IPS-20b (cell line): ENCODE measurements around the gene NT5DC4.
"Not testable (repeated sequence)": the region's sequence is repeated elsewhere in the genome, so short reads cannot be mapped to it uniquely, and the experiment has no call there.

ENCODE experiments used
- H3K27ac ChIP-seq: one replicate; pipeline ENCODE4 v1.5.1; 2013; ENCODE audit warnings: low read length
- H3K27me3 ChIP-seq: 2 replicates; pipeline ENCODE4 v1.6.1; 2013; ENCODE audit warnings: mild to moderate bottlenecking, low read length, inconsistent platforms; ENCODE audit not compliant: insufficient read depth
- H3K36me3 ChIP-seq: 2 replicates; pipeline ENCODE4 v1.6.1; 2013; ENCODE audit warnings: low read depth, mild to moderate bottlenecking, inconsistent platforms, low read length, moderate library complexity; ENCODE audit not compliant: insufficient read depth
- H3K4me1 ChIP-seq: 2 replicates; pipeline ENCODE4 v1.6.1; 2013; ENCODE audit warnings: mild to moderate bottlenecking, control low read depth, inconsistent platforms, low read length, moderate library complexity; ENCODE audit not compliant: insufficient read depth
- H3K4me3 ChIP-seq: 2 replicates; pipeline ENCODE4 v1.5.1; 2013; ENCODE audit warnings: mild to moderate bottlenecking, low read length, inconsistent platforms
- H3K9ac ChIP-seq: 2 replicates; pipeline ENCODE4 v1.6.1; 2013; ENCODE audit warnings: low read depth, mild to moderate bottlenecking, inconsistent platforms, low read length, moderate library complexity
- H3K9me3 ChIP-seq: 2 replicates; pipeline ENCODE4 v1.6.1; 2013; ENCODE audit warnings: mild to moderate bottlenecking, low read depth, low read length, inconsistent platforms; ENCODE audit not compliant: insufficient read depth

NT5DC4 gene

DNA sequence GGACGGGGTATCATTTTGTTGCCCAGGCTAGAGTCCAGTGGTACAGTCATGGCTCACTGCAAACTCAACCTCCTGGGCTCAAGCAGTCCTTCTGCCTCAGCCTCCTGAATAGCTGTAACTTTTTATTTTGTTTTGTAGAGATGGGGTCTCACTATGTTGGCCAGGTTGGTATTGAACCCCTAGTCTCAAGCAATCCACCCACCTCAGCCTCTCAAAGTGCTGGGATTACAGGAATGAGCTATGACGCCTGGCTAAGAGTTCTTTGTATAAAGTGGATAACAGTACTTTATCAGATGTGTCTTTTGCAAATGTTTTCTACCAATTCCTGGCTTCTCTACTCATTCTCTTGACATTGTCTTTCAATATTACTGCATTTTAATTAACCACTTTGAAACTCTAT, 17.1 kb upstream of the NT5DC4 start:
- no peaks in the 10 kb centered on the region for H3K27me3 ChIP-seq
- no peaks in the 10 kb centered on the region for H3K4me1 ChIP-seq

DNA sequence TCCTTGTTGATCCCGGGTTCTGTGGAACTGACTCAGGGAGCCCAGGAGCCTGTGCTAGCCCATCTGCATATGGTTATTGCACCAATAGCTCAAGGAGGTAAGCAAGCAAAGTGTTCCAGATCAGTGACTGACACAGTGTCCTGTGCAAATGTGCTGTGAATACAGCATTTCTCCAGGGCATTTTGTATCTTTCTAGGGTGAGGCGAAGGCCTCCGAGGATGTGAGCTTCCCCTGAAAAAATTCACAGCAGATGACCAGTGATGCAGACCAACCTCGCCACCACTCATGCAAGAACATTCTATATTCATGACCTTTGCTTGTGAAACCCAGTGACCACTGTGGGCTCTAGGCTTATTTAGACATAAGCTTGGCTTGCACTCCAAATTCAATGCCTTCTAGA, 15.2 kb upstream of the NT5DC4 start:
- Histone ChIP-seq H3K36me3 (no peaks in the 10 kb centered on the region), H3K9me3 (no peaks in the 10 kb centered on the region), H3K9ac (no peak overlapping the region), H3K27me3 (no peaks in the 10 kb centered on the region), H3K27ac (no peak overlapping the region), H3K4me1 (no peaks in the 10 kb centered on the region), H3K4me3 (no peak overlapping the region)

More for the DNA sequence above, 17.1 kb upstream of the NT5DC4 start:
- Histone ChIP-seq H3K36me3 (no peaks in the 10 kb centered on the region), H3K27ac (no peak overlapping the region), H3K4me3 (no peak overlapping the region), H3K9me3 (no peaks in the 10 kb centered on the region), H3K9ac (no peak overlapping the region)

DNA sequence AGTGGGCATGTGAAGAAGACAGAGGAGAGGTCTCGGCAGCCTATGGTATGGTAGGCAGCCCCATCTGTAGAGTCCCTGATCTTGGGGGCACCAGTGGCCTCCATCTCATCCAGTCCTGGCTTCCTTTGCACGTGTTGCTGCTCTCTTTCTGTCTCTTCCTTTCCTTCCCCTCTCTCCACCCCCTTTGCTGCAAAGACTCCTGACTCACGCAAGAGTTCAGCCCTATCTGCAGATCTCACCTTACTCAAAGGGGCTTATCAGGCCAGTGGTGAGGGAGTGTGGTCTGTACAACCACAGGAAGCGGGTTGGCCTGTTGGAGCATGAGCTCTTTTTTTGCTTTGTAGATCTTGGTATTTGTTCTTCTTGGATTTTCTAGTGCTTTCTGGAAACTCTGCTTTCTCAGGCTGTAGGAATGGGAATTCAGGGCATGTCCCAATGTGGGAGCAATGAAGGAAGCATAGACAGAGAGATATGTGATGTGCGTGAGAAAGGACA, 14.6 kb upstream of the NT5DC4 start:
- Histone ChIP-seq H3K27ac (no peak overlapping the region), H3K4me3 (no peak overlapping the region), H3K36me3 (no peaks in the 10 kb centered on the region), H3K27me3 (no peaks in the 10 kb centered on the region), H3K4me1 (no peaks in the 10 kb centered on the region), H3K9me3 (no peaks in the 10 kb centered on the region), H3K9ac (no peak overlapping the region)

- H3K27me3 ChIP-seq, H3K9ac ChIP-seq, H3K4me1 ChIP-seq, H3K9me3 ChIP-seq, H3K27ac ChIP-seq, H3K4me3 ChIP-seq, H3K36me3 ChIP-seq: not testable (repeated sequence)
Measured at GRCh38 chr2:112706947-112707346, 13.9 kb upstream of the NT5DC4 start.

- H3K27ac ChIP-seq: no peak overlapping the region
- H3K27me3 ChIP-seq: no peaks in the 10 kb centered on the region
- no peak overlapping the region for H3K4me3 ChIP-seq
- no peak overlapping the region for H3K9ac ChIP-seq
- H3K4me1 ChIP-seq: no peaks in the 10 kb centered on the region
- H3K9me3 ChIP-seq: no peaks in the 10 kb centered on the region
- no peaks in the 10 kb centered on the region for H3K36me3 ChIP-seq
Measured at GRCh38 chr2:112708968-112709367, 11.9 kb upstream of the NT5DC4 start.

DNA sequence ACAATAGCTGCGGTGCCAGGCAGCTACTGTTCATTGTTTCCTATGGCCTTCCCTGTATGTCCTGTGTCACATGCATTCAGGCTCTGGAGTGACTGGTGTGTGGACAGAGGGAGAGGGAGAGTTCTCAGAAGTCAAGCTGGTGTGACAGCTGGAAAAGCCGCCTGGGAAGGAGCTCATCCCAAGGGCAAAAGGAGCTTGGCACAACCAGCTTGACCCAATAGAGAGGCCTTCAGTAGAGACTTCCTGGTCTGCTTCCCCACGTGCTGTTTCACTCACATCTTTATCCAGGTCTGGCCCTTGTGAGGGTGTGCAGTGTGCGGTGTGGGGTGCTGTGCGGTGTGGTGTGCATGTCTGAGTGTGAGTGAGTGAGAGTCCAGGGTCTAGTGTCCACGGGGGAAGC, 11.1 kb upstream of the NT5DC4 start:
- no peaks in the 10 kb centered on the region for H3K27me3 ChIP-seq
- H3K36me3 ChIP-seq: no peaks in the 10 kb centered on the region
- no peaks in the 10 kb centered on the region for H3K9me3 ChIP-seq
- H3K4me3 ChIP-seq: no peak overlapping the region
- H3K27ac ChIP-seq: no peak overlapping the region
- H3K4me1 ChIP-seq: no peaks in the 10 kb centered on the region
- no peak overlapping the region for H3K9ac ChIP-seq

DNA sequence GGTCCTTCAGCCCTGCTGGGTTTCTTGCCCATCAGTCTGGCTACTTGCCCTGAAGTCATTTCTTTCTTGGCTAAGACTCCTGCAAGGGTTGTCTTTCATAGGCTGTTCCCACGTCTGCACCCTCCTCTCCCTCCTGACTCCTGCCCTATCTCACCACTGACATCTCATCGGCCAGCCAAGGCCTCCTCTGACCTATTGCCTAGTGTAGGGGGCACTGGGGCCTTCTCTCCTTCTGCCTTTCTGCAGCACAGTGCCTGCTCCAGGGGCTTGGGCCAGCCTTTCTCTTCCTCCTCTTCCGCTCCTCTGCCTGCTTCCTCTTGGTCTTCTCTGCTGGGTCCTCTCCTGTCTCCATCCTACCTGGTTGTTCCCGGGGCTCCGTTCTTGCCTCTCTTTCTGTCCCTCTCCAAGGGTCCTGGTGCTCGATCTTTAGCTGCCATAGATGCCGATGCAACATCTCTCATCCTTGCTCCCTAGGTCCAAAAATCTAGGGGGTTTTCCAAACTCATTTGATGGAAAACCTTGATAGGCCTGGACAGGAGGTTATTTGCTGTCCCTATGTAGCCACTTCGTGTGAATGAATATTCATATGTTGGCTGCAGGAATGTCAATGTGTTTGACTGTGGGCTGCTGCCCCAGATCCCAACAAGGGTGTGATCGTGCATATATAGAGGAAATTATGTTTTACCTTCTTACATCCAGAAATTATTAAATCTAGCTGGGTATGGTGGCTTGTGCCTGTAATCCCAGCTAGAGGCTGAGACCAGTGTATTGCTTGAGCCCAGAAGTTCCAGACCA, 9.7 kb upstream of the NT5DC4 start:
- H3K9ac ChIP-seq: no peak overlapping the region
- H3K4me3 ChIP-seq: no peak overlapping the region
- no peaks in the 10 kb centered on the region for H3K4me1 ChIP-seq
- H3K27me3 ChIP-seq: no peaks in the 10 kb centered on the region
- H3K27ac ChIP-seq: no peak overlapping the region
- H3K36me3 ChIP-seq: no peaks in the 10 kb centered on the region
- H3K9me3 ChIP-seq: no peaks in the 10 kb centered on the region

- H3K9ac ChIP-seq: no peak overlapping the region
- no peaks in the 10 kb centered on the region for H3K9me3 ChIP-seq
- no peaks in the 10 kb centered on the region for H3K4me1 ChIP-seq
- H3K4me3 ChIP-seq: no peak overlapping the region
- no peaks in the 10 kb centered on the region for H3K36me3 ChIP-seq
- no peak overlapping the region for H3K27ac ChIP-seq
- no peaks in the 10 kb centered on the region for H3K27me3 ChIP-seq
Measured at GRCh38 chr2:112712465-112712864, 8.4 kb upstream of the NT5DC4 start.

- Histone ChIP-seq H3K27ac (no peak overlapping the region), H3K9ac (no peak overlapping the region), H3K4me1 (no peaks in the 10 kb centered on the region)
Measured at GRCh38 chr2:112712903-112713584, 7.8 kb upstream of the NT5DC4 start.

DNA sequence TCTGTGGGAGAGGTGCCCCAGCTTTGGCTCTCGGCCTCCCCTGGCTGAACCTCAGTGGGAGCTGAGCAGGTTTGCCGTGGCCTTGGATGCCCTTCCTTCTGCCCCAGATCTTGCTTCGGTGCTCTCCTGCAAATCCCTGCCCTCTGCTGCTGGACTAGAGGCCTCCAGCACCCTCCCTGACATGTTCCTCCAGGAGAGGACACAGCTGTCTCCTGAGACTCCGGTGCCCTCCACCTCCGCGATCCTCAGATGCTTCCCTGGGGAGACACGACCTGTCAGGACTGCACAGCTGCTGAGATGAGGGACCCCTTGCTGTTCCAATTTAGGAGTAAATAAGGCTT, 7.3 kb upstream of the NT5DC4 start:
- Histone ChIP-seq H3K27ac (no peak overlapping the region), H3K36me3 (no peaks in the 10 kb centered on the region), H3K9me3 (no peaks in the 10 kb centered on the region), H3K4me3 (no peak overlapping the region), H3K4me1 (no peaks in the 10 kb centered on the region), H3K27me3 (no peaks in the 10 kb centered on the region), H3K9ac (no peak overlapping the region)

More at GRCh38 chr2:112712903-112713584, 7.8 kb upstream of the NT5DC4 start:
- no peaks in the 10 kb centered on the region for H3K9me3 ChIP-seq
- H3K36me3 ChIP-seq: no peaks in the 10 kb centered on the region
- H3K27me3 ChIP-seq: no peaks in the 10 kb centered on the region
- H3K4me3 ChIP-seq: no peak overlapping the region

DNA sequence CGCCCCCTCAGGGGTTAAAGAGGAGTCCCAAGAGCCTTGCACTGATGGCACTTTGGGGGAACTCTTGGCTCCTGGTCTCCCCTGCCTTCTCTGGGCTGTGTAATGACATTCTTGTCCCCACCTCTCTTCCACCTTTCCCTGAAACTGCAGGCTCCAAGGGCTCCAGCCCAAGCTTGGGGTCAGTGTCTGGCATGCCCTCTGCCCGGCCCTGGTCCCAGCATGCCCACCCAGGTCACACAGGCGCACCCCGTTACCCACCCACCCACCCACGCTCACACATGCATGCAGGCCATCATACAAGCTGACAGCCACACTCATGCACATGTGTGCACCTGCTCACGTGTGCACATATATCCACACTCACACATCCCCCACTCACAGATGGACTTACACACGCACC, 6.9 kb upstream of the NT5DC4 start:
- no peaks in the 10 kb centered on the region for H3K4me1 ChIP-seq
- H3K27me3 ChIP-seq: no peaks in the 10 kb centered on the region
- H3K36me3 ChIP-seq: no peaks in the 10 kb centered on the region
- H3K27ac ChIP-seq: no peak overlapping the region
- H3K9ac ChIP-seq: no peak overlapping the region
- H3K4me3 ChIP-seq: no peak overlapping the region
- no peaks in the 10 kb centered on the region for H3K9me3 ChIP-seq

GRCh38 chr2:112714331-112714730, 6.5 kb upstream of the NT5DC4 start:
- H3K4me1 ChIP-seq: no peaks in the 10 kb centered on the region
- H3K27ac ChIP-seq: no peak overlapping the region
- H3K4me3 ChIP-seq: no peak overlapping the region
- H3K9ac ChIP-seq: no peak overlapping the region
- H3K9me3 ChIP-seq: no peaks in the 10 kb centered on the region
- no peaks in the 10 kb centered on the region for H3K27me3 ChIP-seq
- H3K36me3 ChIP-seq: no peaks in the 10 kb centered on the region
